ENCODE data around the gene IL4R.
"Not testable (repeated sequence)": the region's sequence is repeated elsewhere in the genome, so short reads cannot be mapped to it uniquely, and the experiment has no call there.

The IL4R gene

DNA sequence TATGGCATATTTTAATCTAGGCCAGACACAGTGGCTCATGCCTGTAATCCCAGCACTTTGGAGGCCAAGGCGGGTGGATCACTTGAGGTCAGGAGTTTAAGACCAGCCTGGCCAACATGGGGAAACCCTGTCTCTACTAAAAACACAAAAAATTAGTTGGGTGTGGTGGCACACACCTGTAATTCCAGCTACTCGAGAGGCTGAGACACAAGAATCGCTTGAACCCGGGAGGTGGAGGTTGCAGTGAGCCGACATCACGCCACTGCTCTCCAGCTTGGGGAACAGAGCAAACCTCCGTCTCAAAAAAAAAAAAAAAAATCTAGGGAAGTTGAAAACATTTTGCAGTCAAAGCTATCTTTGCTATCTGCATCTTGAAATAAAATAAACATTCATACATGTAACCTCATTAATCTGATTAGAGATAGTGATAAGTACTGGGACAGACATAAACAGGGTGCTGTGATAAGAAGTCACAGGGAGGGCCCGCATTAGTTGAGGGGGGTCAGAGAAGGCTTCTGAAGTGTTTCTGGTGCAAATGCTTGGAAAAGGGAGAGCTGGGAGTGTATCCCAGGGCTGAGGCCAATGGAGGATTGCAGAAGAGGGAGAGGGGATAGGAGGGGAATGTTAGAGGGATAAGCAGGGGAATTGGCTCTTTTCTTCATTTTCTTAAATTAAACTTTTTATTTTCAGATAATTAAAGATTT lies 15.8 kb downstream of the IL4R start:
- DNase-seq (ENCODE audit: low read depth in 2 of 2): not testable (repeated sequence)

DNA sequence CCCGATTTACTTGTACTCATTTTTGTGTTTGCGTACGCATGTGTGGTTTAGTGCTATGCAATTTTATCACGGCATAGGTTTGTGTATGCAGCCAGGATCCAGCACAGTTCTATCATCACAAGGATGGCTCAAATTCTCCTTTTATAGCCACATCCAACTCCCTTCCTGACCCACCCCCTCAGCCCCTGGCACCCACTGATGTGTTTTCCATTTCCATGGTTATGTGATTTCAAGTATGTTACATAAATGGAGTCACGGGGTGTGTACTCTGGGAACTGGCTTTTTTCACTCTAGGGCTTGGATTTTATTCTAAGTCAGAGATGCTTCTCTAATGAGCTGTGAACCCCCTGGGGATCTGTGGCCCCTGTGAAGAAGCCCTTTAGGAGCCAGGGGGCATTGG lies 16.8 kb downstream of the IL4R start:
- no peak for DNase-seq (ENCODE audit: low read depth in 2 of 2)

DNA sequence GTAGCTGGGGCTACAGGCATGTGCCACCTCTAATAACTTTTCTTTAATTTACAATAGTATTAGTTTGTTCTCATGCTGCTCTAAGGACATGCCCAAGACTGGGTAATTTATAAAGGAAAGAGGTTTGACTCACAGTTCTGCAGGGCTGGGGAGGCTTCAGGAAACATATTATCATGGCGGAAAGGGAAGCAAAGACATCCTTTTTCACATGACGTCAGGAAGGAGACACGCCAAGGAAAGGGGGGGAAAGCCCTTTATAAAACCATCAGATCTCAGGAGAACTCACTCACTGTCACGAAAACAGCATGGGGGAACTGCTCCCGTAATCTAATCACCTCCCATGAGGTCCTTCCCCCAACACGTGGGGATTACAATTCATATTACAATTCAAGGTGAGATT lies 18.3 kb downstream of the IL4R start:
- DNase-seq (ENCODE audit: low read depth in 2 of 2): no peak

DNA sequence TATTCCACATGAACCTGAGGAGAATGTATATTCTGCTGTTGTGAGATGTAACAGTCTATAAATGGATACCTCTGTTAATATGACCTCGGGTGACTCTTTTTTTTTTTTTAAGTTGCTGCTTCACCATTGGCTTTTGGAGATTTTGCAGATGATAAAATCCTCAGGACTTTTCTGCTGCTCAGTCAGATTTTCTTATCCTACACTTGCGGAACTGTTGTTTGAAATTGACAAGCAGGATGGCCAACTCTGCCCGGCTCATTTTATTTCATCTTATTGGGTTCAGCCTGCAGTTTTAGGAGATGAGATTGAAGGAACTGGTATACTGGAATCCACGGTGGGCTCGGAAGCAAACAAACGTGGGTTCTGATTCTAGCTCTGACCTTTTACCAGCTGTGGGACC lies 19.3 kb downstream of the IL4R start:
- no peak for DNase-seq (ENCODE audit: low read depth in 2 of 2)

DNA sequence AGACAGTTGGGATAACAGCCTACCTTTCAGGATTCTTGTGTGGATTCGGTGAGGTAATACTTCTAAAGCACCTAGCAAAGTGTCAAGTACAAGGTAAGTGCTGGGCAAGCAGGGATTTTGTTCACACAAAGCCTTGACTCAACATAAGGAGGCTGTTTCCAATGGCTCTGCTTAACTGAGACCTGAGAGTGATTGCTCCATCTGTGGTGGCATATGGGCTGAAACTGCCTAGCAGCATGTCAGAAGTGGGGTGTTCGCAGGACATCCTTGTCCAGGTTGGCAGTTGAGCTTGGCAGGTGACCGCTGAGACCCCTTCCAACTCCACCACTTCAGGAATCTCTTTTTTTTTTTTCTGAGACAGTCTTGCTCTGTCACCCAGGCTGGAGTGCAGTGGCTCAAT lies 19.8 kb downstream of the IL4R start:
- DNase-seq (ENCODE audit: low read depth in 2 of 2): no peak

DNA sequence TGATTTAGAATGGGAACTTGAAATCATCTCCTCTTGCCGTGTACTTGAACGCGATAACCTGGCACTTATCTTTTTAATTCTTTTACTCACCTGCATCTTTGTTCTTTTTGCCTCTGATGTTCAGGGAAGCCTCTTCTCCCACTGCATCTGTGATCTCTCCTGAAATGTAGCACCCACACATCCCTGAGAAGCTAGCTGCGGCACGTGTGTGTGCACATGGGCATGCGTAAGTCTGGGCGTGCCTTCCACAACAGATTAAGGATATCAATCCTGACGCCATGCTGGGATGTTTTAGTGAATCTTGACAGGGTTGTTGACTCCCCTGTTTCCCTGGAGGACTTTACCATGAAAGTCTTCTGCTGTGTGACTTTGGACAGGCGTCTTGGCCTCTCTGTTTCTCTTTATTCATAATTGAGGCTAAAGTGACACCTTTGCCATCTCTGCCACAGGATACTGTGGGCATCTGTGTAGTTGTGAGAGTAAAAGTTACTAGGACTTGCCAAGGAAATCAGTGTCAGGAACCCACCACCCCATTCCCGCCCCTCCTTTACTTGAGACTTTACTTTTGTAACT lies 20.5 kb downstream of the IL4R start:
- DNase-seq (ENCODE audit: low read depth in 2 of 2): no peak

DNA sequence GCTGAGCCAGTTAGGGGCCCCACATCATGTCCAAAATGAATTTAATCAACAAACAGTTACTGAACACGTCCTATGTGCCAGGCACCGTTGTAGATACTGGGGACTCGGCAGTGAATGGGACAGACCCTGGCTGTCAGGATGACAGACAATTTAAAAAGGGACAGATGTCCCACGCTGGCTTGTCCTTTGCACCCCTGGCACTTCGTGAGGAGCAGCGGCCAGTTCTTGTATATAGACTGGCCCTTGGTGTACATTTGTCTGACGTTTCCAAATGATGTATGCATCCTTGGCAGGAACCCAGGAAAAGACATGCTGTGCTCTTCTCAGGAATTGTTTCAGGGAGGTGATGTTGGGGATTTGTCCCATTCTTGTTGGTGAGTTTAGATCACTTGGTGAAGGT lies 21.1 kb downstream of the IL4R start:
- DNase-seq (ENCODE audit: low read depth in 2 of 2): no peak

DNA sequence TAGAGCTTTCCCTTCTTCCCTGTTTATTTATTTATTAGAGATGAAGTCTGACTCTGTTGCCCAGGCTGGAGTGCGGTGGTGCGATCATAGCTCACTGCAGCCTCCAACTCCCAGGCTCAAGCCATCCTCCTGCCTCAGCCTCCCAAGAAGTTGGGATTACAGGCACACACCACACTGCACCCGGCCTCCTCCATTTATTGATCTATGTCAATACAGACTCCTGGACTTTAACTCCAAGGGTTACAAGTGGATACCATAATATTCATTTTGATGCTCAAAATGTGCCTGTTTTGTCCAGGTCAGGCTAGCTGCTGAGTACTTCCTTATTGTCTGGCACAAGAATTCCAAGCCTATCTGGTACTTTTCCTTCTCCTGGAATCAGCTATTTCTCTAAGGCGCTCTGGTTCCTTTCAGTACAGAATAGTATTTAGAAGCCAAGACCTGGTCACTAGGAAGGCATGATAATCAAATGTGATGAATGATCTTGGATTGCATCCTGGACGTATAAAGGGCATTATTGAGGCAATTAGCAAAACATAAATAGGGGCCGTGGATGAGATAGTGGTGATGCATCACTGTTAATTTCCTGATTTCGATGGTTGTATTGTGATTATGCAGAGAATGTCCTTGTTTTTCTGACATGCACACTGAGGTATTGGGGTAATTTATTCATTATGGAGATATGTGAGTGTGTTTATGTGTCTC lies 21.7 kb downstream of the IL4R start:
- DNase-seq (ENCODE audit: low read depth in 2 of 2): no peak

DNA sequence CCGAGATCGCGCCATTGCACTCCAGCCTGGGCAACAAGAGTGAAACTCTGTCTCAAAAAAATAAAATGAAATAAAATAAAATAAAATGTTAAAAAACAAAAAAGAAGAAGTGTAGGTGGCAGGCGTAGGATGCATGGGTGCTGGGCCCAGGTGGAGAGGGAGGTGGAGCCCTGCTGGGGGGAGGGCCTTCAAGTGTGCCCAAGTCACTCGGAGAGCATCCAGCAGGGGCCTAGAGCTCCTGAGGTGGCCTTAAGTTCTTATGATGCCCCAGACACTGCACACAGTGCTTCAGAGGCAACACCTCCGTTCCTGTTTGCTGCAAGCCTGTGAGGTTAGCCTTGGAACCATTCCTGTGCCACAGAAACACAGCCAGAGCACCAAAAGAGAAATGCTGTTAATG lies 23.2 kb downstream of the IL4R start:
- DNase-seq (ENCODE audit: low read depth in 2 of 2): no peak

DNA sequence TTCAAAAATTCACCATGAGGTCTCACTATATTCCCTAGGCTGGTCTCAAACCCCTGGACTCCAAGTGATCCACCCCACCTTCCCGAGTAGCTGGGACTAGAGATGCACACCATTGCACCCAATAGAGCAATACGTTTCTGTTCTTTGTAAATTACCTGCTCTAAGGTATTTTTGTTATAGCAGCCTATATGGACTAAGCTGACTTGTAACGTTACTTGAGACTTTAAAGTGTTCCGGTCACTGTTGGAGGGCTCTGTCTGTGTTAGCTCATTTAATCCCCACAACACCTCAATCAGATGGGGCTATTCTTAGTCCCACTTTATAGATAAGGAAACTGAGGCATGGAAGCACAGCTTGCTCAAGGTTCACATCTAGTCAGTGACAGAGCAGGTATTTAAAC lies 25.4 kb downstream of the IL4R start:
- no peak for DNase-seq (ENCODE audit: low read depth in 2 of 2)

DNA sequence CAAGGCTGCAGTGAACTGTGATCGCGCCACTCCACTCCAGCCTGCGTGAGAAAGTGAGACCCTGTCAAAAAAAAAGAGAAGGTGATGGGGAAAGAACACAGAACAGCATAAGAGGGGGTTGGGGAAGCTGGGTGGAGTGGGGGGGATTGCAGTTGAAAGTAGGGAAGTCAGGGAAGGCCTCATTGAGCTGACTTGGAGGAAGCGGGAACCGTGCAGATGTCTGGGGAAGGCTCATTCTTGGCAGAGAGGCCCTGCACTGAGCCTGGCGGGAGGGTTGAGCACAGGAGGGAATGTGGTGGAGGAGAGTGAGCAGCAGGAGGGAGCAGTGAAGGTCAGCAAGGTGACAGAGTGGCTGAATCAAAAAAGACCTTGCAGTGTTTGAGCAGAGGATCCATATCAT lies 26.9 kb downstream of the IL4R start:
- no peak for DNase-seq (ENCODE audit: low read depth in 2 of 2)

DNA sequence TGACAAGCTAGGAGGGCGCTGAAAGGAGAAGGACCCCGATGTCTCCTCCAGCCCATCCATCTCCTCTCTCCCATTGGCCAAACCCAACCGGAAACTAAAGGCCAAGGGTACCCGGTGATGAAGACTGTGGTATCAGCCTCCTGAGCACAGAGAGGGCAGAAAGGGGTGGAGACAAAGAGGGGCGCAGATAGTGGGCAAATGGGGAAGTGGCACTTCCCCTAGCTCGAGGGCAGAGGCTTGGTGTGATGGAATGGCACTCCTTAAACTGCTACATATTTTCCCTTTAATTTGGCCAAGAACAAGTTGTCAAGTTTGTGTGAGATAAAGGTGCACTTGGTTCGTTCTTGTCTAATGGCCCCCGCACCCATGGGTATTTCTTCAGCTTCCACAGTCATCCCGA lies 27.8 kb downstream of the IL4R start:
- no peak for DNase-seq (ENCODE audit: low read depth in 2 of 2)

DNA sequence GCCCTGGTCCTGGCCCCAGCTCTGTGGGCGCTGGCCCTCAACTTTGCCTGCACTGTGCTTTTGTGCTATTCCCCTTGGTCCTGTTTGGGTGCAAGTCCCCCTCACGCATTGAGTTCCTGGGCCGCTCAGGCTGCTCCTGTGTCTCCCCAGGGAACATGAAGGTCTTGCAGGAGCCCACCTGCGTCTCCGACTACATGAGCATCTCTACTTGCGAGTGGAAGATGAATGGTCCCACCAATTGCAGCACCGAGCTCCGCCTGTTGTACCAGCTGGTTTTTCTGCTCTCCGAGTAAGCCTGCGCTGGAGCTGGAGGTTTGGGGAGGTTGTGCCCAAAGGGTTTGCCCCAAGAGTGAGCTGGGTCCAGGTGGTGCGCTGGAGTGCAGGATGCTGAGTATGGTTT lies 28.2 kb downstream of the IL4R start:
- DNase-seq (ENCODE audit: low read depth in 2 of 2): no peak

DNA sequence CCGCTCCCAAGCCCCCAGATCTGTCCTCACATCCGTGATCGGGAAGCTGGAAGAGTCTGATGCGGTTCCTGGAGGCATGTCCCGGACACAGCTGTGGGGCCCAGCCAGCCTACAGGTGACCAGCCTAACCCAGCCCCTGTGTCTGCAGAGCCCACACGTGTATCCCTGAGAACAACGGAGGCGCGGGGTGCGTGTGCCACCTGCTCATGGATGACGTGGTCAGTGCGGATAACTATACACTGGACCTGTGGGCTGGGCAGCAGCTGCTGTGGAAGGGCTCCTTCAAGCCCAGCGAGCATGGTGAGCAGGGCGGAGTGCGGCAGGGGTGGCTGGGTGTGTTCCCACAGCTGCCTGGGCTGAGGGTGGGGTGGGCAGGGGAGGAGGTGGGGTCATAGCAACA lies 30.9 kb downstream of the IL4R start:
- no peak for DNase-seq (ENCODE audit: low read depth in 2 of 2)

DNA sequence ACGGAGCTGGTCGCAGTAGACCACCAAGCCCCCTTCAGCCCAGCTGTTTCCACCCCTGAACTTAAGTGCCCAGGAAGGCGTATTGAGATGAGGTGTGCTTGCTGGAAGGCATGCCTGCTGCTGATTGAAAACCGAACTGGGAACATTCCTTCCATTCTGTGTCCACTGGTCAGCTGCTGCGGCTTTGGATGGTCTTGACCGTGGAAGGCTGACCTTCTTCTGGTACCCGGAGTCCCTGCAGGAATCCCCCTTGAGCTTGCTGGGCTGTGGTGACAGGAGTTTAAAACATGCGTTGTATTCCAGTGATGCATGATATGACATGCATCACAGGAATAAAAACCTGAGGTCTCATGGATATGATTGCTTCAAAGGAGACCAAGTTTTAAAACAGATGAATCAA lies 31.4 kb downstream of the IL4R start:
- DNase-seq (ENCODE audit: low read depth in 2 of 2): no peak

DNA sequence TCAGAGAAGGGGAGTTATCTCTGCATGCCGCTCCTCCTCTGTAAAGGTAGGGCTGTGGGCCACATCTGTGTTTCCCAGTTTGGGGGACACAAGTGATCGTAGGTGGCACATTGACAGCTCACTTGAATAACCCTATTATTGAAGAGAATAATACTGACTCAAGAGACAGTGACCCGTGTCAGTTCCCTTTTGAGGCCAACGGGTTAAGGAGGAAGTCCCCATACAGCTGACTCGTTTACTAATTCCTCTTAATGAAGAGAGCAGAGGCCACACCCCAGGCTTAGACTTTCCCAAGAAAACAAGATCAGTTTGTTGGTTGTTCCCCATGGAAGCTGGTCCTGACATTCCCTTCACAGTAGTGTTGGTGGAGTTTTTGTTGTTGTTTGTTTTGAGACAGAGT lies 33.0 kb downstream of the IL4R start:
- DNase-seq (ENCODE audit: low read depth in 2 of 2): no peak

DNA sequence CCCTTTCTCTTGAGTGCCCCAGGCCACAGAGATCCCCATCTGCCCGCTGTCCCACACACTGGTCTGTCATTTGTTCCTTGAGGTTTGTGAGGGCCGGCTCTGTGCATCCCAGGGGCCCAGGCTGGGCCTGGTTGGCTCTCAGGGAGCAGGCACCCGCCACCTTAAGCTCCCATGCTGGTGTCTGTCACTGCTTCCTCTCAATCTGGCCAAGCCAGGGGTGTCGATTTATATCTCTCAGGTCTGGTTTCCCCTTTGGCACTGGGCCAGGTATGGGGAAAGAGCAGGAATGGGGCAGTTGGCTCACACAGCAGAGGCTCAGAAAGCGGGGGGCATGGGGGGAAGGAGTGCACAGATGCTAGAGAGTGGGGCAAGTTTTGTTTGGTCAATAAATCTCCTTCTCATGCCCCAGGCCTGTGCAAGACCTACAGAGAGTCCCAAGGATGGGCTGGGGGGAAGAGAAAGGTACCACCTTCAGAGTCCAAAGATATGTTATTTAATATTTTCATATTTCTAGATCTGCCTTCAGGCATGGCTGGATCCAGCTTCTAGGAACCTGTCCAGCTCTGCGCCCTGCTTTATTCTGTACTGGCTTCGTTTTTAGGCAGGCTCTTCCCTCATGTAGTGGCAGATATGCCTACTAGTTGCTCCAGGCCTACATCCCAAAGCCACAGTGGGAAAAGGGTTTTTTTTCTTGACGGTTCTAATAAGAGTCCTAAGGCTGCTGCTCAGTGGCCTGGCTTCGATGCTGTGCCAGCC lies 34.3 kb downstream of the IL4R start:
- DNase-seq (ENCODE audit: low read depth in 2 of 2): no peak

DNA sequence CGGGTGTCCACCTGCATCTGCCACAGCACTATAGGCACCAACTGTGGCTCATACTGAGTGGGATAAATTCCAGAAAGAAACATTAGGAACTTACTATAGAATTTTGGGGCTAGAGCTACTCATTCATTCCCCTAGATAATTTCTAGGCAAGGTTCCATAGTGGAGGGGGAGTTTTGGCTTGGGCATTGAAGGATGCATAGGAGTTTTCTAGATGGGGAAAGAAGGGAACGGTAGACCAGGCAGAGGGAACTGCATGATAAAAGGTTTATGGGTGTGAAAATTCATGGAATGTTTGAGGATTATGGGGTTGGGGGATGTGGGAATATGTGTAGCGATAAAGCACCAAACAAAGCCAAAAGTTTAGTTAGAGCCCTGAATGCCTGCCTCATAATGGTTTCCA lies 35.5 kb downstream of the IL4R start:
- no peak for DNase-seq (ENCODE audit: low read depth in 2 of 2)

DNA sequence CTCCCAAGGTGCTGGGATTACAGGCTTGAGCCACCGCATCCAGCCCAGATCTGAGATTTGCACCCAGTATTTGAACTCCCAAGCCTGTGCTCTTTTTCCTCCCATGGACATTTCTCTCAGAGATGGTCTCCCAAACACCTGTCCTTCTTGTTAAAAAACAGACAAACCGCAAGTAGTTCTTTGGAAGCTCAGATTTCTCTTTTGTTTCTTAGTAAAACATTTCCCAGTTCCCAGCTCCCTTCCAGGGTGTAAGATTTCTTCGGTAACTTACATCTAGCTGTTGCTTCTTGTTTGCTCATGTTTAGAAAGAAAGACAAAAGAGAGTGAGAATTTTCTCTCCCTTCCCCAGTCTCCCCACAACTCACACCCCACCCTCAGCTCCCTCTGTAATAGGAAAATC lies 36.2 kb downstream of the IL4R start:
- DNase-seq (ENCODE audit: low read depth in 2 of 2): no peak

DNA sequence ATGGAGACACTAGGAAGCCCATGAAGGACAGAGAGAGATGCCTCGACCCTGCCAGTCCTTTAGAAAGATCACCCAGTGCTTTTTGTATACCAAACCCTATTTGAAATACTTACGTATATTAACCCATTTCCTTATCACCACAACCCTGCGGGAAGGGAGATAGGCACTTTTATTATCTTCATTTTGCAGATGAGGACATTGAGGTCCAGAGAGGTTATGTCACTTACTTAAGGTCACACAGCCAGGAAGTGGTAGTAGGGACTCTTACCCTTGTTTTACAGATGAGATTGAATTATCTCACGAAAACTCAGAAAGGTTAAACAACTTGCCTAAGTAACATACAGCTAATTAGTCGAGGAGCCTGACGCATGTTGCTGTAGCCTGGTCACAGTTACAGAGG lies 38.2 kb downstream of the IL4R start:
- no peak for DNase-seq (ENCODE audit: low read depth in 2 of 2)

DNA sequence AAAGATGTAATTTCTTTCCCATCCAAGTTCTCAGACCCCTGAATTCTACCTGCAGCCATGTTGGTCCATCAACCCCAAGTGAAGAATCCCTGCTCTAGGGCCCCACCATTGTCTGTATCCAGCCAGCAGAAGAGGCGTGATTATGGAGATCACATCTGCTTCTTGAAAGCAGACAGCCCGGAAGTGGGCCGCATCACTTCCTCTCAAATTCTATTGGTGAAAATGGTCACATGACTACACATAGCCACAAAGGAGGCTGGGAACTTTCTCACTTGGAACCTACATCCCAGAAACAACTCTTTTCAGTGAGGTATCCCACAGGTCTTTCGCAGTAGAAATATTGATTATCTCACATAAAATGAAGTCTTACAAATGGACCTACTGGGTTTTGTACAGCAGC lies 40.1 kb downstream of the IL4R start:
- DNase-seq (ENCODE audit: low read depth in 2 of 2): no peak

DNA sequence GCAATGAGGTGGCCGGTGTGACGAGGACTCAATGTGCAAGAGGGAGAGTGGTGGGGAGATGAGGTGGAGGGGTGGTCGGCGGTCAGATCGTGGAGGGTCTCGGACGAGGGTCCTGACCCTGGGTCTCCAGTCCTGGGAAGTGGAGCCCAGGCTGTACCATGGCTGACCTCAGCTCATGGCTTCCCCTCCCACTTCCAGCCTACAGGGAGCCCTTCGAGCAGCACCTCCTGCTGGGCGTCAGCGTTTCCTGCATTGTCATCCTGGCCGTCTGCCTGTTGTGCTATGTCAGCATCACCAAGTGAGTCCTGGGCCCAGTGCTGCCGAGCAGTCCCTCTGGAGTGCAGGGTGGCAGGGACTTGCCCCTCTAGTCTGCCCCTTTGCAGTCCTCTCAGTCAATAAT lies 41.8 kb downstream of the IL4R start:
- no peak for DNase-seq (ENCODE audit: low read depth in 2 of 2)

DNA sequence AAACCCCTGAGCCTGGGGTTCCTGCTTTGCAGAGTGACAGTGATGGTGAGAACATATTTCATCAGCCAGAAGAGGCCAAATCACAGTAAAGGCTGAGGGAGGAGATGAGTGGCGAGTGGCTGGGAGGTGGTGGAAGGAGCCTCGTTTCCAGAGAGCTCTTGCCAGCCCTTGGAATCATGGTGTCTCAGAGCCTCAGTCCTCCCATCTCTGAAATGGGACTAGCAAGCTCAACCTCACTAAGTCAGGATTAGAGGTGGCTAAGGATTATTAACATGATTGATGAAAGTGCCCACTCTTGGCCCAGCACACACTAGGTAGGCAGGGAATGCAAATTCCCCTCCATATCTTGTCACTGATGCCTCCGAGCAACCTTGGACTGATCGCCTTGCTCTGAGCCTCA lies 43.0 kb downstream of the IL4R start:
- no peak for DNase-seq (ENCODE audit: low read depth in 2 of 2)
